GM19193 (cell line): ENCODE data around the gene PP2D1.

Experiments used
- POLR2A ChIP-seq: IDR thresholded peaks from 4 replicates; pipeline ENCODE4 v1.6.1; 2011; ENCODE audit not compliant: insufficient read depth, insufficient read length; ENCODE audit errors: extremely low read depth

The PP2D1 gene

GRCh38 chr3:20042331-20042730 lies 30.3 kb upstream of the PP2D1 start:
- TF ChIP-seq POLR2A = no peak

GRCh38 chr3:20041197-20041780 lies 29.2 kb upstream of the PP2D1 start:
- no peak for TF ChIP-seq POLR2A

GRCh38 chr3:20040548-20041196 lies 28.6 kb upstream of the PP2D1 start:
- TF ChIP-seq POLR2A = no peak

- peak; percentile 64 for TF ChIP-seq POLR2A
Measured at GRCh38 chr3:20039765-20040547, 27.9 kb upstream of the PP2D1 start, which contains the start of gene KAT2B. Gene KAT2B, plus strand, starts transcription at chr3:20040446. Its CDS starts 32 bp downstream, at chr3:20040478.

- TF ChIP-seq POLR2A = no peak
Measured at GRCh38 chr3:20039466-20039764, 27.4 kb upstream of the PP2D1 start.

GRCh38 chr3:20038699-20039465 lies 26.8 kb upstream of the PP2D1 start:
- TF ChIP-seq POLR2A = no peak

GRCh38 chr3:20037255-20037996 lies 25.4 kb upstream of the PP2D1 start:
- TF ChIP-seq POLR2A = no peak

GRCh38 chr3:20035019-20035418 lies 23.0 kb upstream of the PP2D1 start:
- TF ChIP-seq POLR2A = no peak

- TF ChIP-seq POLR2A = no peak
Measured at GRCh38 chr3:20028905-20029331, 16.9 kb upstream of the PP2D1 start.

GRCh38 chr3:20027136-20027535 lies 15.1 kb upstream of the PP2D1 start:
- no peak for TF ChIP-seq POLR2A

- TF ChIP-seq POLR2A = no peak
Measured at GRCh38 chr3:20023623-20024405, 11.8 kb upstream of the PP2D1 start.

- no peak for TF ChIP-seq POLR2A
Measured at GRCh38 chr3:20022954-20023622, 11.0 kb upstream of the PP2D1 start.

- TF ChIP-seq POLR2A = no peak
Measured at GRCh38 chr3:20015525-20015924, 3.5 kb upstream of the PP2D1 start.
